SW 1271 (cell line): ENCODE results near the gene FZD2.

Source experiments
- DNase-seq, 2 experiments: peaks; one replicate each; lab custom pipeline; 2025; lab: John Stamatoyannopoulos, UW

FZD2 gene

GRCh38 chr17:44607836-44608690, 50.8 kb downstream of the FZD2 start:
- no peak for DNase-seq

- no peak for DNase-seq
Observed at GRCh38 chr17:44608727-44609435, 51.6 kb downstream of the FZD2 start.

- no peak for DNase-seq
Observed at GRCh38 chr17:44610331-44610730, 53.0 kb downstream of the FZD2 start.
